Fibroblast of the aortic adventitia (primary cell): Measurements from ENCODE around the gene ARF3. TPM values are rescaled to one million over a fixed set of nuclear protein-coding genes. Genes with fewer than 3 reads are reported as not detected.

Experiments used
- DNase-seq: peaks from one replicate; pipeline ENCODE4 v3.0.0-alpha.2; 2010; ENCODE audit warnings: low read depth
- H3K4me3 ChIP-seq: 2 replicates; pipeline ENCODE4 v1.5.1; 2011; ENCODE audit warnings: low read depth, mild to moderate bottlenecking, control low read depth, low read length, moderate library complexity
- CTCF ChIP-seq: IDR thresholded peaks from 2 replicates; pipeline ENCODE4 v1.5.1; 2011; ENCODE audit warnings: mild to moderate bottlenecking, low read length, control low read depth, inconsistent platforms; ENCODE audit not compliant: insufficient read depth
- total RNA-seq: library from RNA; depleted of rRNA; stranded (reverse); fragments of >200 nt; gene quantifications from 2 replicates; pipeline ENCODE4 v1.2.3, GENCODE V29; 2012; ENCODE audit warnings: low replicate concordance

Gene ARF3
- total RNA-seq, 1 donor, result 65.3 TPM

- H3K4me3 ChIP-seq, result no peak overlapping the region
- DNase-seq, result no peak
- TF ChIP-seq CTCF, result no peak
Measured at GRCh38 chr12:48952691-48953090, 4.6 kb downstream of the ARF3 start.

DNA sequence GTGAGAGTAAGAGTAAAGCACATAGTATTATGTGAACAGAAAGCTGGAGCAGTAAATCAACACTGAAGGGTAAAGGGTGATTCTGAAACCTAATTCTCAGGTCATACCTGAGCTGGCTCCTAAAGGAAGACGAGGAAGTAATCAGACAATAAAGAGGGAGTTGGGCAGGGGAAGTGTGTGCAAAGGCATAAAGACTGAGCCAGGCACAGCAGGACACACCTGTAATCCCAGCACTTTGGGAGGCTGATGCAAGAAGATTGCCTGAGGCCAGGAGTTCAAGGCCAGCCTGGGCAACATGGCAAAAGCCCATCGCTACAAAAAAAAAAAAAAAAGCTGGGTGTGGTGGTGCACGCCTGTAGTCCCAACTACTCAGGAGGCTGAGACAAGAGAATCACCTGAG is 9.6 kb downstream of the ARF3 start:
- TF ChIP-seq CTCF, result no peak
- no peak overlapping the region for H3K4me3 ChIP-seq
- DNase-seq, result no peak

DNA sequence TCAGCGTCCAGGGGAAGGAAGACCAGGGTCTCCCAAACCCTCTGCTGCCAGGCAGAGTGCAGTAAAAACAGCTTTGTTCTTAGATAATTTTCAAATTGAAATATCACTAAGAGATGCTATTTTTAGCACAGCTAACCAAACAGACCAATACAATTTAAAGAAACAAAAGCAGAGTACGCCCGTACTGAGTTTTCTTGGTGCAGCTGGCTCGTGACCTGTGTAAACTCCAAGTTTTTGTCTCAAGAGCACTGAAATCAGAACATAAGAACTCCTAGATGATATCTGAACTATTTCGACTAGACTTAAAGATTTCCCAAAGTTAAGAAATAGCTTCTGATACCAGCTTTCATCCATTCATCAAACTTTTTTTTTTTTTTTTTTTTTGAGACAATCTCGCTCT is 10.3 kb downstream of the ARF3 start:
- no peak for TF ChIP-seq CTCF
- DNase-seq, result no peak
- no peak overlapping the region for H3K4me3 ChIP-seq

DNA sequence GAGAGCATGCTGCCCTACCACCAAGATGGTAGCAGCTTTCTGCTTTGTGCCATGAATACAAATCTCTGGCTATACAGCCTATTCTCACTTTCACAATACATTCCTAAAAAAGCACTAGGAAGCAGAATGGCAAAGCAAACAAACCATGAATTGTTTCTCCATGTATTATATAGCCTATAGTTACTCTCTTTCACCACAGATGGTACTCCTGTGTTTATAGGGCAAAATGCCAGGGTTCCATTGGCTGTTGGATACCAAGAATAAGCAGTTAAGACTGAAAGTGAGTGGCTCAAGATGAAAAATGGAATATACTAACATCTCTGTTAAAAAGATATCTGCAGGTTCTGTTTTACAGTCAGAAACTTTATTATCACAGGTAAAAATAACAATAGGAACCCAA is 11.1 kb downstream of the ARF3 start:
- peak; percentile 32 for DNase-seq
- no peak overlapping the region for H3K4me3 ChIP-seq
- TF ChIP-seq CTCF, result no peak

- no peak for TF ChIP-seq CTCF
- DNase-seq, result no peak
- H3K4me3 ChIP-seq, result no peak overlapping the region
Measured at GRCh38 chr12:48943221-48943620, 14.1 kb downstream of the ARF3 start.

- no peak overlapping the region for H3K4me3 ChIP-seq
- no peak for TF ChIP-seq CTCF
- no peak for DNase-seq
Measured at GRCh38 chr12:48940181-48940580, 17.1 kb downstream of the ARF3 start.

DNA sequence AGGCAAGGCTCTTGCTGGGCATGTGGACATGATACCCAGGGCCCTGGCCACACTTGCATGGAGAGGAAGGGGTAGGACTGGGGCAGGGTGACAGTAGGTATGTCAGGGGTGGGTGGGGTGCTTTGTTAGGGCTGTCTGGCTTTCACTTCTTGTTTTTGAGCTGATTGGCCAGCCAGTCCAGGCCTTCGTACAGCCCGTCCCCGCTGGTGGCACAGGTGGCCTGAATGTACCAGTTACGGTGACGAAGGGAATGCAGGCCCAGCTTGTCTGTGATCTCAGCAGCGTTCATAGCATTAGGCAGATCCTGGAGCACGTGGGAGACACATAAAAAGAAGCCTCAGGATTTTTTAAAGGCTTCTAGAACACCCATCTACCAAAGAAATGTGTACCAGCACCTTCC is 18.5 kb downstream of the ARF3 start:
- DNase-seq, result no peak
- TF ChIP-seq CTCF, result no peak
- no peak overlapping the region for H3K4me3 ChIP-seq
